Stimulated activated CD8-positive, alpha-beta memory T cell treated with anti-CD3 and anti-CD28 coated beads, Interleukin-15, amount 100 ng/mL, for 4 hours (primary cell): ENCODE measurements around the gene GPR160.
"Not testable (repeated sequence)": the region's sequence is repeated elsewhere in the genome, so short reads cannot be mapped to it uniquely, and the experiment has no call there.

ENCODE experiments used
- DNase-seq, 2 donors: peaks; one replicate each; pipeline ENCODE4 v3.0.0-alpha.2; 2020; ENCODE audit warnings: low read depth in 2 of 2

The GPR160 gene

GRCh38 chr3:170111147-170111771 lies 73.5 kb downstream of the GPR160 start:
- DNase-seq, result no peak

- not testable (repeated sequence) for DNase-seq
These were observed 76.4 kb downstream of the GPR160 start for GRCh38 chr3:170114165-170114564.

- no peak for DNase-seq
These were observed 79.3 kb downstream of the GPR160 start for GRCh38 chr3:170117134-170117533.

- DNase-seq, result no peak
These were observed 90.6 kb downstream of the GPR160 start for GRCh38 chr3:170128259-170128976.

- no peak for DNase-seq
These were observed 91.2 kb downstream of the GPR160 start for GRCh38 chr3:170128977-170129431.

GRCh38 chr3:170130532-170130931 lies 92.7 kb downstream of the GPR160 start:
- no peak for DNase-seq

GRCh38 chr3:170132335-170132734 lies 94.5 kb downstream of the GPR160 start:
- DNase-seq, result no peak
